ENCODE data around the gene CYB5A.

Gene CYB5A

GRCh38 chr18:74241970-74242369, 49.8 kb downstream of the CYB5A start:
- no peak for FAIRE-seq

- no peak for FAIRE-seq
These were observed 50.3 kb downstream of the CYB5A start for GRCh38 chr18:74241426-74241825.

GRCh38 chr18:74239567-74239966, 52.2 kb downstream of the CYB5A start:
- no peak for FAIRE-seq

- FAIRE-seq, result no peak
These were observed 57.2 kb downstream of the CYB5A start for GRCh38 chr18:74234326-74235171.

- FAIRE-seq, result no peak
These were observed 57.8 kb downstream of the CYB5A start for GRCh38 chr18:74233933-74234325.

- no peak for FAIRE-seq
These were observed 60.6 kb downstream of the CYB5A start for GRCh38 chr18:74230922-74231714.

- no peak for FAIRE-seq
These were observed 61.9 kb downstream of the CYB5A start for GRCh38 chr18:74229891-74230290.

- FAIRE-seq, result no peak
These were observed 62.8 kb downstream of the CYB5A start for GRCh38 chr18:74229005-74229404.

GRCh38 chr18:74228312-74228711, 63.5 kb downstream of the CYB5A start:
- FAIRE-seq, result no peak

- FAIRE-seq, result no peak
These were observed 65.1 kb downstream of the CYB5A start for GRCh38 chr18:74226666-74227065.

GRCh38 chr18:74226156-74226555, 65.6 kb downstream of the CYB5A start:
- FAIRE-seq, result no peak

GRCh38 chr18:74225193-74225840, 66.4 kb downstream of the CYB5A start:
- no peak for FAIRE-seq

- no peak for FAIRE-seq
These were observed 68.9 kb downstream of the CYB5A start for GRCh38 chr18:74222710-74223494.

GRCh38 chr18:74221081-74221480, 70.7 kb downstream of the CYB5A start:
- no peak for FAIRE-seq

- no peak for FAIRE-seq
These were observed 72.7 kb downstream of the CYB5A start for GRCh38 chr18:74219056-74219455.

GRCh38 chr18:74217476-74218143, 74.2 kb downstream of the CYB5A start:
- FAIRE-seq, result no peak

- FAIRE-seq, result no peak
These were observed 75.1 kb downstream of the CYB5A start for GRCh38 chr18:74216661-74217110.

- FAIRE-seq, result no peak
These were observed 75.9 kb downstream of the CYB5A start for GRCh38 chr18:74215863-74216262.

- FAIRE-seq, result no peak
These were observed 78.3 kb downstream of the CYB5A start for GRCh38 chr18:74213429-74213828.

GRCh38 chr18:74204526-74205152, 87.1 kb downstream of the CYB5A start:
- no peak for FAIRE-seq

GRCh38 chr18:74203811-74204210, 88.0 kb downstream of the CYB5A start:
- no peak for FAIRE-seq
